Activated naive CD8-positive, alpha-beta T cell treated with anti-CD3 and anti-CD28 coated beads, Interleukin-2, amount 10 ng/mL, durations not matched to agents 7 days and 5 days (primary cell): ENCODE results near the gene RANBP3L. TPM values are rescaled to one million over a fixed set of nuclear protein-coding genes. Genes with fewer than 3 reads are reported as not detected.

Source experiments
- ATAC-seq: fragments of 150-1000 bp; cut with Tn5 transposase; one replicate; pipeline ENCODE4 v1.10.0; 2021; ENCODE audit warnings: low read depth, moderate library complexity
- POLR2A ChIA-PET: fragments of 350-600 bp; sonication (Branson Sonifier 250); formaldehyde crosslinking; loops from one replicate; lab custom pipeline; 2021; ENCODE audit warnings: antibody characterized with exemption; lab: Charles Lee
- DNase-seq: peaks from one replicate; pipeline ENCODE4 v3.0.0; 2021
- H3K27ac Mint-ChIP-seq: one replicate; pipeline ENCODE4 v1.8.0; 2022; ENCODE audit warnings: mild to moderate bottlenecking, mixed read lengths
- H3K27me3 Mint-ChIP-seq: one replicate; pipeline ENCODE4 v1.8.0; 2022; ENCODE audit warnings: mild to moderate bottlenecking, moderate library complexity, mixed read lengths
- H3K36me3 Mint-ChIP-seq: one replicate; pipeline ENCODE4 v1.8.0; 2021; ENCODE audit warnings: mild to moderate bottlenecking, mixed read lengths
- H3K4me1 Mint-ChIP-seq: one replicate; pipeline ENCODE4 v1.8.0; 2021; ENCODE audit warnings: mixed read lengths
- H3K4me3 Mint-ChIP-seq: one replicate; pipeline ENCODE4 v1.8.0; 2022; ENCODE audit warnings: mild to moderate bottlenecking, moderate library complexity, mixed read lengths
- H3K9me3 Mint-ChIP-seq: one replicate; pipeline ENCODE4 v1.8.0; 2021; ENCODE audit warnings: mixed read lengths
- total RNA-seq, 2 experiments: library from RNA; stranded (reverse); gene quantifications; one replicate each; pipeline ENCODE4 v1.2.3, GENCODE V29; 2021

The RANBP3L gene
- total RNA-seq, 2 experiments from 2014 or later, result not detected

DNA sequence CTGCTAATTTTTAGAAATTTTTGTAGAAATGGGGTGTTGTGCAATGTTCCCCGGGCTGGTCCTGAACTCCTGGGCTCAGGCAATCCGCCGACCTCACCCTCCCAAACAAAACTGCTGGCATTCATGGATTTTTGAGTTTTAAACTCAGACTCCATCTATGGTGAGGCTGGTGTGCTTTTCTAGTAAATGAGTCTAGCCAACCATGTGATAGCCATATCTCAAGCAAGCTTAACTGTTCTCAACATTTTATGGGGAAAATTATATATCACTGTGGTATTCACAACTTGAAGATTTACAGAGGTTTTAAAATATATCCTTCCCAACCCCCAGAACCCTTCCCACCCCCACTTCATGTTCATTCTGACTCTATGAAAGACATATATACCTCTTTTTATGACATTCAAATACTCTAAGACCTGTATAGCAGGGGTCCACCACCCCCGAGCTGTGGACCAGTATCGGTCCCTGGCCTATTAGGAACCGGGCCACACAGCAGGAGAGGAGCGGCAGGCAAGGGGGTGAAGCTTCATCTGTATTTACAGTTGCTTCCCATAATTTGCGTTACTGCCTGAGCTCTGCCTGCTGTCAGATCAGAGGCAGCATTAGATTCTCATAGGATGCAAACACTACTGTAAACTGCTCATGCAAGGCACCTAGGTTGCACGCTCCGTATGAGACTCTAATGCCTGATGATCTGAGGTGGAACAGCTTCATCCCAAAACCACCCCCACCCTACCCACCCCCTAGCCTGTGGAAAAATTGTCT lies 55.5 kb downstream of the RANBP3L start:
- POLR2A ChIA-PET, result interaction anchor here (0.6 kb wide), 1 partner anchor 10 kb away, joined by 3 read pairs; no protein-coding TSS in a partner anchor
- H3K9me3 Mint-ChIP-seq, result no peaks in the 10 kb centered on the region
- H3K36me3 Mint-ChIP-seq, result no peaks in the 10 kb centered on the region
- H3K4me1 Mint-ChIP-seq, result peaks cover 2% of the 10 kb centered on the region
- H3K27me3 Mint-ChIP-seq, result peaks cover 7% of the 10 kb centered on the region
- H3K4me3 Mint-ChIP-seq, result no peak overlapping the region
- H3K27ac Mint-ChIP-seq, result no peak overlapping the region
- ATAC-seq (no peak), DNase-seq (no peak)

DNA sequence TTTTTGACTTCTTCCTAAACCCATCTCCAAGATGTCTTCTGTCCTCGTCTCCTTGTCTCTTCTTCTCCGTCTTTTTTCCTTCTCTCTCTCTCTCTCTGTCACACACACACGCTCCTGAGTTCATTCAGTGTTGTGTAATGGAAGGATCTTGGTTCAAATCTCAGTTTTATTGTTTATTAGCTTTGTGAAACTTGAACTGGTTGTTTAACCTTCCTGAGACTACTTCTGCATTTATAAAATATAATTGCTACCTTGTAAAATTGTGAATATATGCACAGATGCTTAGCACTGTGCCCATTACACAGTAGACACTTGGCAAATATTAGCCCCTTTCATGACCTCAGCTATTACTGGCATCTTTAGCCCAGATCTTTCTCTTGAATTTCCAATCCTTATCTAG lies 57.6 kb downstream of the RANBP3L start:
- Mint-ChIP-seq H3K4me3 (no peak overlapping the region), H3K4me1 (peaks cover 15% of the 10 kb centered on the region), H3K36me3 (no peaks in the 10 kb centered on the region), H3K27me3 (peaks cover 7% of the 10 kb centered on the region), H3K27ac (no peak overlapping the region), H3K9me3 (no peaks in the 10 kb centered on the region)
- no peak for DNase-seq
- POLR2A ChIA-PET, result no interaction called here
- no peak for ATAC-seq

DNA sequence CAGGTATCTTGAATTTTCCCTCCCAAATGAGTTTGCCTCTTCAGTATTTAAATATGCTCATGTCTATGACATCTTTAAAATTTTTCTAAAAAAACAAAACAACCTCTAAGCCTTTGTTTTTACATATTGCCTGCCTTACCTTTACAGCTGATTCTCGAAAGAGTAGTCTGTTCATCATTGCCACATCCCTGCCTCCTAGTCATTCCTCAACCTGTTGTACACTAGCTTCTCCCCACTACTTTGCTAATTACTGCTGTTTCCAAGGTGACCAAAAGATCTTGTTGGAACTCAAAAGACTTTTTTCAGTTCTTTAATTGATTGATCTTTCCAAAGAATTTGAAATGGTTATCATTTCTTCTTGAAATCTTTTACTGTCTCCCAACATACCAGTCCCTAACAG lies 58.0 kb downstream of the RANBP3L start:
- Mint-ChIP-seq H3K36me3 (no peaks in the 10 kb centered on the region), H3K27ac (no peak overlapping the region), H3K27me3 (peaks cover 7% of the 10 kb centered on the region), H3K4me1 (peaks cover 18% of the 10 kb centered on the region), H3K4me3 (no peak overlapping the region), H3K9me3 (no peaks in the 10 kb centered on the region)
- POLR2A ChIA-PET, result no interaction called here
- no peak for ATAC-seq
- DNase-seq, result no peak

DNA sequence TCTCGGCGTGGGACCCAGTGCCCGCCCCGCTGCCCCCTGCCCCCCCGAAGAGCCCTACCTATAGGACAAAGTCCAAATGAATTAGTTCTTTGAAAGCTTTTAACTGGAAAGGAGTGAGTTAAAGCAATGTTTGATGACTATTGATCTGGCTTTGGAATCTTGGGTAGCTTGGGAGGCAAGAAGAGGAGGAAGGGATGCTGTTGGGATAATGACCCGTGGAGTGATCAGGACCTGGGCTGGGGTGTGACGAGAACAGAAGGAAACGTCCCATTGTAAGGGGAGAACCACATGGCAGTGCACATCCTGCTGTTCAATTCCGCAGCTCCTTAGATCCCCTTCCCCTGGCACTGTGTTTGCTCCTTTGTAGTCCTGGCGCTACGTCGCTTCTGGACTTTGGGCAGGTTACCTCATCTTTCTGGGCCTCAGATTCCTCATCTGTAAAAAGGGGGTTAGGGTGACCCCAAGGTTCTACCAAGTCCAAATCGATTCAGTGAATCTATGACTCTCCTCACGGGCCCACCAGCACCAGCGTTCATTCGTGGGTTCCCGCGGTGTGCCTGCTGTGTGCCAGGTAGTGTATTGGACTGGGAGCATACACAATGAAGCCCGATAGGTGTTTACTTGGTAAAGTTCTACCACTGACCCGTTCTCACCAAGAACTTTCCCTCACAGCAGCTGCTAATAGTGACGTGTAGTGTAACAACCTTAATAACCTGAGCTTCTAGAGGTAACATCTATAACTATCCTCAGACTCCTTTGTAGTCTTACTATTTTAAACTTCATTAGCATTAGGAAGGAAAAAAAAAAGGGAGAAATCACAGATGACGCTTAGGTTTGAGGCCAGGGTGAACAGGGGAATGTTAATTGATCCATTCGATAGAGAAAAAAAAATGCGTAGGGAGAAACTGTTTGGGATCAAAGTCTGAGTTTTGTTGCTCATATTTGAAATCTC lies 58.9 kb downstream of the RANBP3L start:
- ATAC-seq, result no peak
- H3K4me3 Mint-ChIP-seq, result peak overlapping the region; percentile 86
- H3K27ac Mint-ChIP-seq, result peak overlapping the region; percentile 93
- no peaks in the 10 kb centered on the region for H3K9me3 Mint-ChIP-seq
- DNase-seq, result peak; percentile 30
- POLR2A ChIA-PET, result interaction anchor here (1.1 to 4.0 kb wide), 2 partner anchors 74 to 92 kb away, joined by 3 to 36 read pairs; partner anchors contain the start of genes LMBRD2 and SKP2
- peaks cover 18% of the 10 kb centered on the region for H3K4me1 Mint-ChIP-seq
- H3K27me3 Mint-ChIP-seq, result peaks cover 4% of the 10 kb centered on the region
- no peaks in the 10 kb centered on the region for H3K36me3 Mint-ChIP-seq

DNA sequence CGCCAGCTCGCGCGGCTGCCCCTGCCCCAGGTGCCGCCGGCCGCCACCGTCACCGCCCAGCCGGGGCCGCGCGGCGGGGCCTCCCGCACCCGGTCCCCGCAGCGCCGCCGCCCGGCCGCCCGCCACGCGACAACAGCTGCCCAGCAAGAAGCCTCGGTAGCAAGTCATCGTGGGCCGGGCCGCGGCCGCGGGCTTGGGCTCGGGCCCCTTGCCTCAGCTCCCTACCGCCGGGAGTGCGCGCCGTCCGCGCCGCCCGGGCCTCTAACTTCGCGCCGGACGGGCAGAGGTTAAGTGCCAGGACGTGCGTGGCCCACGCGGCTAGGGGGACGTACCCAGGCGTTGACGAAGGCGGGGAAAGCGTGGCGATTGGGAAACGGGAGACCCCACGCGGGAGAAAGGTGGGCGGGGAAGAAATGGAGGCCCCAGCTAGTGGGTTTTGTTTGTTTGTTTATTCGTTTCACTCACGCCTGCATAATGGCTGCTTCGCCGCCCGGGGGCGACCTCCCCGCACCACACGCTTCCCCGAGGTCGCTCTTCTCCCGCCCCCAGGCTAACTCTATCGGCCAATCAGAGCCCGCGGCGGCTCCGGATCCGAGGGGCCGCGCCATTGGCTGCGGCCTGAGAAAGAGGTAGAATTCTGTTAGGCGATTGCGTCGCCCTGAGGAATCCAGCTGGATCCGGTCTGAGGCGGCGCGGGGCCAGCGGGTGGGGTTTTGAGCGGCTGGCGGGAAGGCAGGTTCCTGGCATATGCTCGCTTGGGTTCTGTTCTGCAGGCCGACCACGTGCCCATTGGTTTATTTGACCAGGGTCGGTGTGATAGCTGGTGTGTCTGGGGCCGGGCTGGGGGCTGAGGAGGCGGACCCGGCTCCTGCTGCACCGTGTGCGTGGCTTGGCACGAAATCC lies 59.8 kb downstream of the RANBP3L start, which contains the start of gene NADK2:
NADK2 (minus strand) TSS at position 295 of the 903 bp plus-strand sequence; CDS start at position 168, 127 bp downstream.
- no peaks in the 10 kb centered on the region for H3K27me3 Mint-ChIP-seq
- H3K4me3 Mint-ChIP-seq, result peak within 1 kb of the TSS; percentile 86
- no peaks in the 10 kb centered on the region for H3K9me3 Mint-ChIP-seq
- POLR2A ChIA-PET, result interaction anchor here (0.6 to 4.0 kb wide), 4 partner anchors 26 to 179 kb away, joined by 3 to 36 read pairs (median 5); partner anchors contain the start of genes LMBRD2 and SKP2
- H3K4me1 Mint-ChIP-seq, result peaks cover 18% of the 10 kb centered on the region
- ATAC-seq, result peak; percentile 93
- peak; percentile 91 for DNase-seq
- peak within 1 kb of the TSS; percentile 93 for H3K27ac Mint-ChIP-seq
- H3K36me3 Mint-ChIP-seq, result no peaks in the 10 kb centered on the region

DNA sequence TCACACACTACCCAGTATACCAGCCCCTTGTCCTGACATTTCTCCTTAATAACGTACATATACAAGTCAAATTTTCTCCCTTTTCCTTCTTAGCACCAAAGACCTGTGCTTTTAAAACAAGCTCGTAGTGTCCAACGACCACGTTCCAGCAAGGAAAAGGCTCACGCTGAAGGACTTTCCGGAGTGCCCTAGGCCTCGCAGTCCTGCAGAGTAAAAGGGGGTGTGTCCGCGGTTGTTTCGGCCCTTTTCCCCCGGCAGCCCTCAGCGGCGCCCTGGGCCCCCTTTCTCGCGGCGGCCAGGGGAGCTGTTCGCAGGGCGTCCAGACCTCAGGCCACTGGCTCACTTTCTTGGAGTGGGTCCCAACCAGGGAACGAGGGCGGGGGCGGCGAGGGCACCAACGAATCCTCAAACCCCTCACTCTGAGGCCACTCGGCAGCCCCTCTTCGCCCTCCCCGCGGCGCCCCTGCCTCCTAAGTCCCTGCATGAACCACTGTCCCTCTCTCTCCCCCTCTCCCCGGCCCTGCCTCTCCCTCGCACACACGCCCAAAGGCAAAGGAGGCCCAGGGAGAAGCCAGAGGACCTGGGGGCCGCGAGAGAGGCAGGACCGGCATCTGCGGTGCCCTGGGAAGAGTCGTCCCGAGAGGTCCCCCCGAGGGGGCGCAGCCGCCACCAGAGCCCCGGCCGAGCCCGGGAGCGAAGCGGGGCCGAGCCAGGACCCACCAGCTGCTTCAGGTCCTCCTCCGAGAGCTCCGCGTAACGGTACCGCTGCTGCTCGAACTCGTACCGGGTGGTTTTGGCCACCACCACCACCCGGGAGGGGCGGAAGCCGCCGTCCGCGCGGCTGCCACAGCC lies 60.7 kb downstream of the RANBP3L start:
- POLR2A ChIA-PET, result interaction anchor here (1.0 to 4.0 kb wide), 2 partner anchors 90 to 180 kb away, joined by 7 to 36 read pairs; partner anchors contain the start of genes LMBRD2 and SKP2

DNA sequence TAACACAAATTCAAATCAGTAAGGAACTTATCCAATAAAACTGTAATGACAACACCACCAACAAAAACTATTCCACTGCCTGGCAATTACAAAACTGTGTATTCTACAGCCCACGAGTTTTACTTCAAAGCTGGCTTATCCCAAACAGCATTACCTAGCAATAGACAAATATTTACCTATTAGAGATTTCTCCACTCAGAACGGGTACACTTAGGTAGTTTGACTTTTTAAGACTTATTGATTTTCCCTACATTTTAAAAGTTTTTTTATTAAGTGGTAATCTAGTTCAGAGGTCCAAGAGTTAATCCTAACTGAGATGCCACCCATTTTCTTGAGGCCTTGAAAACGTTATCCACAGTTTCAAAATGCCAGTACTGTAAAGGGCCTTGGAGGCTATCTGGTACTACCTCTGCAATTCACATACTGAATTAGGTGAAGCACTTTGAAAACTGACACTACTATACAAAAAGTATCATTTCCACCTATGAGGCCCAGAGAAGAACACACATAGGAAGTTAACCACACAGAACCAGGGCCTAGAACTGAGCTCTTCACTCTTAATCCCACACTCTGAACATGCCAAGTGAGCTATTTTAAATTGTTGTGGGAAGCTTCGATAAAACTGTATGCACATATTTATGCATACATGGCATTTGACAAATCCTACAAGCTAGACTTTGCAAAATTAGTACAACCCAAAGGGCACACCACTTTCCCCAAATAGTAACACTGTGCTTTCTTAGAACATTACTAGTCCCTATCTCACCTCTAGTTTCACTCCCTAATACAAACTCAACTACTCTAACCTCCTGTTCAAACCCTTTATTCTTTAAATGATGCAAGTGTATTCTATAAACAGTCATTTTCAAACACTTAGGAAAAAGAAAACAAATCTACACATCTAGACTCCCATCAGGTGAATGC lies 62.1 kb downstream of the RANBP3L start:
- Mint-ChIP-seq H3K36me3 (peaks cover 2% of the 10 kb centered on the region), H3K4me3 (peak overlapping the region; percentile 53), H3K4me1 (peaks cover 18% of the 10 kb centered on the region), H3K27me3 (no peaks in the 10 kb centered on the region), H3K9me3 (no peaks in the 10 kb centered on the region), H3K27ac (peak overlapping the region; percentile 15)
- DNase-seq (no peak), ATAC-seq (no peak)
- POLR2A ChIA-PET, result interaction anchor here (4.0 kb wide), 1 partner anchor 88 kb away, joined by 36 read pairs; the partner anchor contains the start of genes LMBRD2 and SKP2

More for the DNA sequence above, 60.7 kb downstream of the RANBP3L start:
- Mint-ChIP-seq H3K9me3 (no peaks in the 10 kb centered on the region), H3K36me3 (peaks cover 2% of the 10 kb centered on the region), H3K4me1 (peaks cover 18% of the 10 kb centered on the region), H3K4me3 (peak overlapping the region; percentile 82), H3K27me3 (no peaks in the 10 kb centered on the region), H3K27ac (peak overlapping the region; percentile 80)
- ATAC-seq, result no peak
- no peak for DNase-seq

DNA sequence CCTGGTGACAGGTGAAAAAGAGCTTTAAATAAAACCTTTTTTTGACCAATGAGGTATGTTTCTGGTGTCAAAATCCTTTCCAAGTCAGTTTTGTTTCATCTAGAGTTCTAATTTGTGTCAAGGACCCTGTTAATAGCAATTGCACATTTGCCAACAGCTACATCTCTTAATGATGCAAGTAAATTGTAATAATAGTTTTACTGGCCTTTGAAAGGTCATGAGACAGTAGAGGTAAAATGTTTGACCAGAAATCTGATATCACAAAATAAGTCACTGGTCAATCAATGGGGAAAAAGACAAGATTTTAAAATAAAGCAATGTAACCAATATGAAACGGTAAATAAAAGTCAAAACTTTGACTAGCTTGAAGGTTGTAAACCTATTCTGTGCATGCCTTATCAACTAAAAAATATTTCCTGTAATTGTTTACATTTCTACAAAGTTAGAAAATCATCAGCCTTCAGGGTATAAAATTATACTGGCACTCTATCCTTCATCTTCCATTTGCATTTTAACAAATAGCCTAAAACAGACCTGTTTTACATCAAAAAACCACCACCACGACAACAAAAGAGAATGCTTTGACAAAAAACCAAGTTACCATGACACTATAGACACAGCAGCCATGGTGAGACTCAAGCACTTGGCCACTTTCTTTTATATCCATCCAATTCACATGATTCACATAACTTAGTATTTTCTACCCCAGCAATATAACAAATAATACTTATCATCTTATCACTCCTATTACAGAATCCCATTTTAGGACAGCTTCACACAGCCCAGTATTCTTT lies 63.0 kb downstream of the RANBP3L start:
- peaks cover 18% of the 10 kb centered on the region for H3K4me1 Mint-ChIP-seq
- POLR2A ChIA-PET, result no interaction called here
- no peak overlapping the region for H3K27ac Mint-ChIP-seq
- ATAC-seq (no peak), DNase-seq (no peak)
- no peaks in the 10 kb centered on the region for H3K9me3 Mint-ChIP-seq
- no peaks in the 10 kb centered on the region for H3K27me3 Mint-ChIP-seq
- H3K36me3 Mint-ChIP-seq, result peaks cover 2% of the 10 kb centered on the region
- H3K4me3 Mint-ChIP-seq, result no peak overlapping the region

DNA sequence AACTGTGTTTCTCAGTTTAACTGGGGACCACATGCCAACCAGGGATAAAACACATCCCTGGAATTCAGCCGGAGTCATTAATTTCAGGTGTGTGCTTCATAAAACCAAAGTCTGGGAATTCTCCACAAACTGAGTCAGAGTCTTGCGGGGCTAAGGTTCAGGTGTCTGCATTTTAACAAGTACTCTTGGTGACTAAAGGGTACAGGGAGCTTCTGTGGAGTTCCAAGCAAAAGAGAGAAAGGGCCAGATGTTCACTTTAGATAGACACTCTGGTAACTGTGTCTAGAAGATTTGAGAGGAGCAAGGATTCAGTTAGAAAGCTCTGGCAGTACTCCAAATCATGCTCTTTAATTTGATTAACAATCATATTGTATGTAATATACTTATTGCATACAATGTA lies 64.0 kb downstream of the RANBP3L start:
- H3K36me3 Mint-ChIP-seq, result peaks cover 3% of the 10 kb centered on the region
- DNase-seq (no peak), ATAC-seq (no peak)
- POLR2A ChIA-PET, result no interaction called here
- H3K9me3 Mint-ChIP-seq, result no peaks in the 10 kb centered on the region
- H3K27ac Mint-ChIP-seq, result no peak overlapping the region
- no peaks in the 10 kb centered on the region for H3K27me3 Mint-ChIP-seq
- H3K4me1 Mint-ChIP-seq, result peaks cover 18% of the 10 kb centered on the region
- H3K4me3 Mint-ChIP-seq, result no peak overlapping the region

DNA sequence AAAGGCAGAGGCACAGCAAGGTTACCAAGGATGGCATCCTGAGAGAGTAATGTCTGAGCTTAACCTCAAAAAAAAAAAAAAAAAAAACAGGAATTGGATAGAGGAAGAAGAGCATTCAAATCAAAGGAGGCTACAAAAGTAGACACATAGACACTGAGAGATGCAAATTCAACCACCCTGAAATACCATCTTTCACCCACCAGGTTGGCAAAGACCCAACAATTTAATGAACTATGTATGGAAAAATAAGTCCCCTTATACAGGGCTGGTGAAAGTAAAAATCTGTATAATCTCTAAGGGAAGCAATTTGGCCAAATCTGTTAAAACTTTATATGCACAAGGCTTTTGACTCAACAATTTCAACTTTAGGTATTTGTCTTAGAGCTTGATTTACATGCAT lies 64.9 kb downstream of the RANBP3L start:
- Mint-ChIP-seq H3K27me3 (no peaks in the 10 kb centered on the region), H3K4me1 (peaks cover 16% of the 10 kb centered on the region), H3K27ac (no peak overlapping the region), H3K4me3 (no peak overlapping the region), H3K36me3 (peaks cover 3% of the 10 kb centered on the region), H3K9me3 (no peaks in the 10 kb centered on the region)
- DNase-seq (no peak), ATAC-seq (no peak)
- POLR2A ChIA-PET, result no interaction called here
